Spleen (tissue), 11 donors: ENCODE measurements around the gene UBE2U. TPM values are rescaled to one million over a fixed set of nuclear protein-coding genes. Genes with fewer than 3 reads are reported as not detected.
A peak's percentile ranks its signal among the peaks of the same experiment; 100 is the strongest.

ENCODE experiments used
- DNase-seq: peaks from one replicate; pipeline ENCODE4 v3.0.0-alpha.2; 2020
- H3K27ac ChIP-seq, 8 donors: fragments of 200-600 bp; sonication (generic) in 7 of 8; 1 replicate in 4 of 8; 2 replicates in 4 of 8; pipeline versions ENCODE4 v1.5.0 to v1.8.0; 2016 to 2021; ENCODE audit warnings: inconsistent platforms in 4 of 8, mild to moderate bottlenecking in 4 of 8, moderate library complexity in 1 of 8
- H3K27me3 ChIP-seq, 7 donors: fragments of 200-600 bp; sonication (generic) in 6 of 7; replicated peaks in 1 of 7; 1 replicate in 4 of 7; 2 replicates in 3 of 7; pipeline versions ENCODE4 v1.5.0 to v1.8.0; 2016 to 2021; ENCODE audit warnings: inconsistent platforms in 3 of 7, mild to moderate bottlenecking in 1 of 7
- H3K36me3 ChIP-seq, 6 donors: fragments of 200-600 bp; sonication (generic) in 5 of 6; 1 replicate in 4 of 6; 2 replicates in 2 of 6; pipeline versions ENCODE4 v1.5.0 to v1.8.0; 2016 to 2021; ENCODE audit warnings: inconsistent platforms in 2 of 6
- H3K4me1 ChIP-seq, 6 donors: fragments of 200-600 bp; sonication (generic) in 5 of 6; 1 replicate in 3 of 6; 2 replicates in 3 of 6; pipeline versions ENCODE4 v1.5.0 to v1.8.0; 2016 to 2021; ENCODE audit warnings: inconsistent platforms in 3 of 6
- H3K4me3 ChIP-seq, 8 donors: fragments of 200-600 bp; sonication (generic) in 7 of 8; 1 replicate in 4 of 8; 2 replicates in 4 of 8; pipeline versions ENCODE4 v1.5.0 to v1.8.0; 2016 to 2021; ENCODE audit warnings: inconsistent platforms in 4 of 8, mild to moderate bottlenecking in 4 of 8, moderate library complexity in 2 of 8
- H3K9me3 ChIP-seq, 8 donors: fragments of 200-600 bp; sonication (generic) in 7 of 8; 1 replicate in 4 of 8; 2 replicates in 4 of 8; pipeline versions ENCODE4 v1.5.0 to v1.8.0; 2016 to 2021; ENCODE audit warnings: inconsistent platforms in 4 of 8
- CTCF ChIP-seq, 11 experiments: fragments of 200-600 bp in 7 of 11; fragments of 450-650 bp in 4 of 11; sonication (generic) in 4 of 11; IDR thresholded peaks in 8 of 11; conservative IDR thresholded peaks in 3 of 11; 1 replicate in 7 of 11; 2 replicates in 4 of 11; pipeline versions ENCODE4 v1.4.0 to v1.8.0; 2016 to 2021; ENCODE audit warnings: antibody characterized with exemption in 11 of 11, inconsistent platforms in 4 of 11, mild to moderate bottlenecking in 1 of 11
- POLR2A ChIP-seq, 3 donors: fragments of 450-650 bp; IDR thresholded peaks; one replicate each; pipeline ENCODE4 v1.5.1; 2017; ENCODE audit warnings: antibody characterized with exemption in 3 of 3, mild to moderate bottlenecking in 1 of 3
- POLR2AphosphoS5 ChIP-seq, 3 donors: sonication (generic); formaldehyde crosslinking; IDR thresholded peaks; one replicate each; pipeline ENCODE4 v1.5.1; 2017; ENCODE audit warnings: antibody characterized with exemption in 3 of 3
- WGBS, 5 donors: extraction: QIAGEN DNeasy Blood & Tissue Kit in 3 of 5; methylation state at CpG; one replicate each; pipeline versions ENCODE4 v1.1.5 to v1.1.7; 2013 to 2018; 5-methylcytosine and 5-hydroxymethylcytosine counted together
- intact Hi-C: fragments of 100-400 bp; cut with DNase I; formaldehyde crosslinking; loops from one replicate; pipeline ENCODE4 v1.15.0; 2023; ENCODE audit warnings: low total_unique reads
- polyA plus RNA-seq, 3 donors: library from polyadenylated mRNA; stranded (reverse); fragments of 200-250 nt; gene quantifications; one replicate each; pipeline ENCODE4 v1.2.1, GENCODE V29; 2013
- total RNA-seq, 7 donors: library from RNA; depleted of rRNA in 3 of 7; stranded (reverse); fragments of >200 nt in 3 of 7; fragmentation: NEBNext Ultra II Directional in 4 of 7; extraction: Animal tissue kit (Norgen Biotek cat#: 25700) in 4 of 7; gene quantifications; one replicate each; pipeline versions ENCODE4 v1.1.0 to v1.2.1, GENCODE V29; 2016 to 2021
- donor health status: healthy with polysubstance abuse.
- donor health status: DM: no; HTN: no; CAD: no; lungs with moderate emphysema.
- donor health status: DM: no; HTN: no; CAD: no.
- donor health status: Bipolar disorder and iron deficiency.
- donor health status: healthy.
- donor health status: DM: no; HTN: no; CAD: no.
- donor health status: DM: yes; HTN: yes; CAD: no.

Gene UBE2U
- total and polyA plus RNA-seq, 10 donors: not detected

- 45 to 58% (median 50%) methylated on average over 4 of the region's 4 CpGs for WGBS, 5 donors
Measured at GRCh38 chr1:64282351-64282750, 78.9 kb downstream of the UBE2U start.

GRCh38 chr1:64287071-64287470 lies 83.6 kb downstream of the UBE2U start:
- TF ChIP-seq POLR2AphosphoS5 (IDR thresholded peaks at IDR 0.05) (no peak), CTCF (IDR thresholded peaks at IDR 0.05 in 8 of 11, conservative IDR thresholded peaks at IDR 0.05 in 3 of 11) (no peak), POLR2A (IDR thresholded peaks at IDR 0.05) (no peak)
- Histone ChIP-seq H3K4me3 (no peak overlapping the region), H3K4me1 (no peaks in the 10 kb centered on the region), H3K9me3 (no peaks in the 10 kb centered on the region), H3K27me3 (peaks cover 0 to 5% (median 0%) of the 10 kb centered on the region in 7 donors), H3K36me3 (no peaks in the 10 kb centered on the region), H3K27ac (no peak overlapping the region)
- WGBS, 5 donors: 44 to 67% (median 55%) methylated on average over 3 of the region's 3 CpGs
- intact Hi-C loops: no loop called here
- no peak for DNase-seq

More at GRCh38 chr1:64282351-64282750, 78.9 kb downstream of the UBE2U start:
- no peaks in the 10 kb centered on the region for H3K36me3 ChIP-seq
- H3K9me3 ChIP-seq: no peaks in the 10 kb centered on the region
- no peak overlapping the region for H3K4me3 ChIP-seq
- peak; percentile 42 for DNase-seq
- H3K4me1 ChIP-seq: no peaks in the 10 kb centered on the region
- intact Hi-C loops: no loop called here
- no peak overlapping the region for H3K27ac ChIP-seq
- H3K27me3 ChIP-seq: no peaks in the 10 kb centered on the region
- no peak for TF ChIP-seq POLR2A (IDR thresholded peaks at IDR 0.05)
- no peak for TF ChIP-seq CTCF (IDR thresholded peaks at IDR 0.05 in 8 of 11, conservative IDR thresholded peaks at IDR 0.05 in 3 of 11)
- TF ChIP-seq POLR2AphosphoS5 (IDR thresholded peaks at IDR 0.05): no peak

GRCh38 chr1:64290420-64290819 lies 87.0 kb downstream of the UBE2U start:
- peaks cover 0 to 5% (median 0%) of the 10 kb centered on the region in 8 donors for H3K9me3 ChIP-seq
- peaks cover 0 to 5% (median 0%) of the 10 kb centered on the region in 7 donors for H3K27me3 ChIP-seq
- H3K4me3 ChIP-seq: no peak overlapping the region
- H3K27ac ChIP-seq: no peak overlapping the region
- H3K4me1 ChIP-seq: no peaks in the 10 kb centered on the region
- WGBS, 5 donors: 66 to 98% (median 96%) methylated on average over 1 of the region's 1 CpG
- intact Hi-C loops: no loop called here
- no peak for DNase-seq
- TF ChIP-seq POLR2AphosphoS5 (IDR thresholded peaks at IDR 0.05): no peak
- no peak for TF ChIP-seq POLR2A (IDR thresholded peaks at IDR 0.05)
- TF ChIP-seq CTCF (IDR thresholded peaks at IDR 0.05 in 8 of 11, conservative IDR thresholded peaks at IDR 0.05 in 3 of 11): no peak
- no peaks in the 10 kb centered on the region for H3K36me3 ChIP-seq

- Histone ChIP-seq H3K4me1 (no peaks in the 10 kb centered on the region), H3K36me3 (no peaks in the 10 kb centered on the region), H3K27ac (no peak overlapping the region), H3K27me3 (peaks cover 0 to 11% (median 0%) of the 10 kb centered on the region in 7 donors), H3K9me3 (peaks cover 0 to 5% (median 0%) of the 10 kb centered on the region in 8 donors), H3K4me3 (no peak overlapping the region)
- intact Hi-C loops: no loop called here
- no peak for DNase-seq
- WGBS, 5 donors: 60 to 88% (median 62%) methylated on average over 4 of the region's 4 CpGs
- TF ChIP-seq CTCF (IDR thresholded peaks at IDR 0.05 in 8 of 11, conservative IDR thresholded peaks at IDR 0.05 in 3 of 11) (no peak), POLR2A (IDR thresholded peaks at IDR 0.05) (no peak), POLR2AphosphoS5 (IDR thresholded peaks at IDR 0.05) (no peak)
Measured at GRCh38 chr1:64291931-64292330, 88.5 kb downstream of the UBE2U start.
